ENCODE results near the gene SGTA.

DNA sequence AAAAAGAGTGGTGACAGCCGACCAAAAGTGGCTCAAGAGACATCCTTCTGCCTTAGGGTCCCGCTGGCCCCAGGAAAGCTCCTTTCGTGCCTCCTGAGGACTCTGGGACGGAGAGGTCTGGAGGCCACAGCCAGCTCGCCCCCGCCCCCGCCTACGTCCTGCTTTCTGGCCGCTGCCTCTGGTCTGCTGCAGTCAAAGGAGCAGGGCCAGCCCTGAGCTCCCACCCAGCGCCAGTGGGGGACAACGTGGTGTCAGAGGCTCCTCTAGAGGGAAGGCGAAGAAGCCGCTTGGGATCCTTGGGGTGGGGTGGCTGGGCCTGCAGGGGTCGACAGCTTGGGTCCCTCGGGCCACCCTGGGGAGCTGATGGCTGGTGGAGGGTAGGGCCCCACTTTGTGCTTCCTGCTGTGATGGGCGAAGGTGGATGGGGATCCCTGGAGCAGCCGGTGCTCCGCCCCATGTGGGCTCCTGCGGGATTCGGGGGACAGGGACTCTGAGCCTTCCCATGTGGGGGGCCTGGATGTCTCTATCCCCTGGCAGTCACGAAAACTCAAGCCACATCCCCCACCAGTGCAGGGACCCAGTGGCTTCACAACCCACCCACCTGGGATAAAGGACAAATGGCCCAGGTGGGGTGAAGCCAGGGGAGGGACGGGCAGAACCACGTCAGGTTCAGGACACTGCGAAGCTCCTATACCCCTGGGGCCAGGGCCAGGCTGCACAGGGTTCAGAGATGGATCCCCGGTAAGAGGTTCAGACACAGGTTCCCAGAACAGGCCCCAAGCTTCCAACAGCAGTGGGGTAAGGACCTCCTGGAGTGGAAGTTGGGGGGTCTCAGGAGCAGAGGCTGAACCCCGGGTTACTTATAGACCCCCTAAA, 52.9 kb downstream of the SGTA start:
- TF ChIP-seq ZNF354C (tag by site-specific recombination; IDR thresholded peaks at IDR 0.05; ENCODE audit: borderline replicate concordance, low read depth) = no peak
- no peak; the same call in 1 of the 2 replicates for TF ChIP-seq GLIS2 (tag by site-specific recombination; IDR thresholded peaks at IDR 0.05)
- no peak for TF ChIP-seq ZEB2 (tag by site-specific recombination; IDR thresholded peaks at IDR 0.05)
- TF ChIP-seq, protein P1, sequence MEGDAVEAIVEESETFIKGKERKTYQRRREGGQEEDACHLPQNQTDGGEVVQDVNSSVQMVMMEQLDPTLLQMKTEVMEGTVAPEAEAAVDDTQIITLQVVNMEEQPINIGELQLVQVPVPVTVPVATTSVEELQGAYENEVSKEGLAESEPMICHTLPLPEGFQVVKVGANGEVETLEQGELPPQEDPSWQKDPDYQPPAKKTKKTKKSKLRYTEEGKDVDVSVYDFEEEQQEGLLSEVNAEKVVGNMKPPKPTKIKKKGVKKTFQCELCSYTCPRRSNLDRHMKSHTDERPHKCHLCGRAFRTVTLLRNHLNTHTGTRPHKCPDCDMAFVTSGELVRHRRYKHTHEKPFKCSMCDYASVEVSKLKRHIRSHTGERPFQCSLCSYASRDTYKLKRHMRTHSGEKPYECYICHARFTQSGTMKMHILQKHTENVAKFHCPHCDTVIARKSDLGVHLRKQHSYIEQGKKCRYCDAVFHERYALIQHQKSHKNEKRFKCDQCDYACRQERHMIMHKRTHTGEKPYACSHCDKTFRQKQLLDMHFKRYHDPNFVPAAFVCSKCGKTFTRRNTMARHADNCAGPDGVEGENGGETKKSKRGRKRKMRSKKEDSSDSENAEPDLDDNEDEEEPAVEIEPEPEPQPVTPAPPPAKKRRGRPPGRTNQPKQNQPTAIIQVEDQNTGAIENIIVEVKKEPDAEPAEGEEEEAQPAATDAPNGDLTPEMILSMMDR (tag by site-specific recombination; IDR thresholded peaks at IDR 0.05) = no peak
- TF ChIP-seq, protein P2, sequence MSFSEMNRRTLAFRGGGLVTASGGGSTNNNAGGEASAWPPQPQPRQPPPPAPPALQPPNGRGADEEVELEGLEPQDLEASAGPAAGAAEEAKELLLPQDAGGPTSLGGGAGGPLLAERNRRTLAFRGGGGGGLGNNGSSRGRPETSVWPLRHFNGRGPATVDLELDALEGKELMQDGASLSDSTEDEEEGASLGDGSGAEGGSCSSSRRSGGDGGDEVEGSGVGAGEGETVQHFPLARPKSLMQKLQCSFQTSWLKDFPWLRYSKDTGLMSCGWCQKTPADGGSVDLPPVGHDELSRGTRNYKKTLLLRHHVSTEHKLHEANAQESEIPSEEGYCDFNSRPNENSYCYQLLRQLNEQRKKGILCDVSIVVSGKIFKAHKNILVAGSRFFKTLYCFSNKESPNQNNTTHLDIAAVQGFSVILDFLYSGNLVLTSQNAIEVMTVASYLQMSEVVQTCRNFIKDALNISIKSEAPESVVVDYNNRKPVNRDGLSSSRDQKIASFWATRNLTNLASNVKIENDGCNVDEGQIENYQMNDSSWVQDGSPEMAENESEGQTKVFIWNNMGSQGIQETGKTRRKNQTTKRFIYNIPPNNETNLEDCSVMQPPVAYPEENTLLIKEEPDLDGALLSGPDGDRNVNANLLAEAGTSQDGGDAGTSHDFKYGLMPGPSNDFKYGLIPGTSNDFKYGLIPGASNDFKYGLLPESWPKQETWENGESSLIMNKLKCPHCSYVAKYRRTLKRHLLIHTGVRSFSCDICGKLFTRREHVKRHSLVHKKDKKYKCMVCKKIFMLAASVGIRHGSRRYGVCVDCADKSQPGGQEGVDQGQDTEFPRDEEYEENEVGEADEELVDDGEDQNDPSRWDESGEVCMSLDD (tag by site-specific recombination; IDR thresholded peaks at IDR 0.05) = no peak
